HepG2 (cell line): ENCODE data around the gene OGG1. TPM values are rescaled to one million over a fixed set of nuclear protein-coding genes. Genes with fewer than 3 reads are reported as not detected.

ENCODE experiments used
- ATAC-seq: fragments of 200-7000 bp; cut with Tn5 transposase; 3 replicates; pipeline ENCODE4 v1.9.1; 2020; ENCODE audit warnings: mild to moderate bottlenecking, moderate library complexity
- BruUV-seq: library from RNA; stranded (reverse); fragments of 400-500 nt; replicated peaks from 2 replicates; lab custom pipeline; 2021; lab: Mats Ljungman, UMichigan
- CTCF ChIA-PET: fragments of 300-600 bp; formaldehyde crosslinking; extraction: SDS; loops from one replicate; lab custom pipeline; 2021; ENCODE audit warnings: low total read pairs, inconsistent platforms, low intra/inter-chr PET ratio; lab: Yijun Ruan, JAX
- POLR2A ChIA-PET: fragments of 350-600 bp; sonication (Branson Sonifier 250); formaldehyde crosslinking; loops from one replicate; lab custom pipeline; 2020; ENCODE audit warnings: antibody characterized with exemption, inconsistent platforms; lab: Yijun Ruan, JAX
- DNase-seq: peaks from one replicate; pipeline ENCODE4 v3.0.0-alpha.2; 2015; ENCODE audit warnings: low spot score
- FAIRE-seq: peaks from 3 replicates; lab custom pipeline; 2011; peaks lifted over from hg19 to GRCh38; lab: Jason Lieb, UNC
- H2AFZ ChIP-seq: one replicate; pipeline ENCODE4 v1.6.1; 2011; ENCODE audit warnings: low read length, inconsistent platforms
- H3K27ac ChIP-seq: fragments of 300-600 bp; 3 replicates; pipeline ENCODE4 v1.8.0; 2011; ENCODE audit warnings: mixed run types, mild to moderate bottlenecking, mixed read lengths, low read length, inconsistent platforms; ENCODE audit not compliant: insufficient read depth; ENCODE audit errors: extremely low read length
- H3K27me3 ChIP-seq, 2 experiments: fragments of 200-600 bp in 1 of 2; 2 replicates in 1 of 2; 3 replicates in 1 of 2; pipeline versions ENCODE4 v1.6.0 to v1.8.0; 2011; ENCODE audit warnings: low read length in 2 of 2, mild to moderate bottlenecking in 2 of 2, moderate library complexity in 2 of 2, inconsistent platforms in 1 of 2; ENCODE audit not compliant: insufficient read depth in 2 of 2, control insufficient read depth in 1 of 2
- H3K36me3 ChIP-seq, 2 experiments: fragments of 200-600 bp in 1 of 2; replicated peaks in 1 of 2; 2 replicates in 1 of 2; 3 replicates in 1 of 2; pipeline versions ENCODE4 v1.5.1 to v1.8.0; 2011; ENCODE audit warnings: low read length in 2 of 2, inconsistent platforms in 1 of 2; ENCODE audit not compliant: insufficient read depth in 2 of 2, control insufficient read depth in 1 of 2
- H3K4me1 ChIP-seq: 2 replicates; pipeline ENCODE4 v1.5.1; 2012; ENCODE audit warnings: low read length, inconsistent platforms; ENCODE audit not compliant: insufficient read depth
- H3K4me2 ChIP-seq: 2 replicates; pipeline ENCODE4 v1.6.0; 2011; ENCODE audit warnings: low read depth, low read length, inconsistent platforms
- H3K4me3 ChIP-seq, 3 experiments: fragments of 200-600 bp in 1 of 3; sonication (generic), shearing (Covaris generic) in 1 of 3; replicated peaks in 1 of 3; 2 replicates each; pipeline ENCODE4 v1.5.1; 2011 to 2016; ENCODE audit warnings: low read length in 3 of 3, inconsistent platforms in 2 of 3, low read depth in 2 of 3, mild to moderate bottlenecking in 2 of 3, control low read depth in 1 of 3, mixed read lengths in 1 of 3; ENCODE audit not compliant: insufficient read depth in 1 of 3
- H3K79me2 ChIP-seq: one replicate; pipeline ENCODE4 v1.6.1; 2011; ENCODE audit warnings: low read length, inconsistent platforms; ENCODE audit not compliant: insufficient read depth
- H3K9ac ChIP-seq: 2 replicates; pipeline ENCODE4 v1.6.0; 2011; ENCODE audit warnings: mild to moderate bottlenecking, low read depth, low read length, inconsistent platforms; ENCODE audit not compliant: insufficient read depth
- H3K9me3 ChIP-seq: 2 replicates; pipeline ENCODE4 v1.5.1; 2012; ENCODE audit warnings: mild to moderate bottlenecking, low read length
- H4K20me1 ChIP-seq: 2 replicates; pipeline ENCODE4 v1.6.0; 2011; ENCODE audit warnings: inconsistent platforms, mild to moderate bottlenecking, low read length, moderate library complexity; ENCODE audit not compliant: insufficient read depth
- ATF7-NPFF ChIP-seq: sonication (generic); formaldehyde crosslinking; IDR thresholded peaks from 2 replicates; pipeline ENCODE4 v1.8.1; 2023; ENCODE audit warnings: mild to moderate bottlenecking, low read depth, missing genetic modification reagents, moderate library complexity
- ELK4 ChIP-seq: sonication (generic); formaldehyde crosslinking; IDR thresholded peaks from 2 replicates; pipeline ENCODE4 v1.9.0; 2021; ENCODE audit warnings: missing genetic modification reagents, borderline replicate concordance
- FOXP4 ChIP-seq: sonication (generic); formaldehyde crosslinking; IDR thresholded peaks from 2 replicates; pipeline ENCODE4 v1.4.0; 2020; ENCODE audit warnings: missing genetic modification reagents
- HOXA7 ChIP-seq: sonication (generic); formaldehyde crosslinking; IDR thresholded peaks from 2 replicates; pipeline ENCODE4 v1.8.1; 2022; ENCODE audit warnings: mild to moderate bottlenecking, missing genetic modification reagents, moderate library complexity
- KIAA2018 ChIP-seq: sonication (generic); formaldehyde crosslinking; IDR thresholded peaks from 2 replicates; pipeline ENCODE4 v1.5.0; 2020; ENCODE audit warnings: mild to moderate bottlenecking, missing genetic modification reagents, borderline replicate concordance
- MXD1 ChIP-seq: sonication (generic); formaldehyde crosslinking; IDR thresholded peaks from 2 replicates; pipeline ENCODE4 v1.4.0; 2020; ENCODE audit warnings: mild to moderate bottlenecking, missing genetic modification reagents
- MXI1 ChIP-seq: IDR thresholded peaks from 3 replicates; pipeline ENCODE4 v1.6.1; 2012; ENCODE audit warnings: low read depth, low read length, inconsistent platforms, borderline replicate concordance
- ZIK1 ChIP-seq: sonication (generic); formaldehyde crosslinking; IDR thresholded peaks from 2 replicates; pipeline ENCODE4 v1.5.0; 2020; ENCODE audit warnings: mild to moderate bottlenecking, low read depth, missing genetic modification reagents, borderline replicate concordance
- ZNF256 ChIP-seq: sonication (generic); formaldehyde crosslinking; conservative IDR thresholded peaks from 2 replicates; pipeline ENCODE4 v1.4.0; 2020; ENCODE audit warnings: missing genetic modification reagents
- WGBS: methylation state at CpG from one replicate; pipeline ENCODE4 v1.1.6; 2017; ENCODE audit warnings: low lambda C conversion rate; 5-methylcytosine and 5-hydroxymethylcytosine counted together
- in situ Hi-C: cut with HindIII; loops from 2 replicates; pipeline ENCODE4 v1.10.0; 2017; ENCODE audit warnings: low pct_unique_long_range_greater_than_20kb; ENCODE audit not compliant: extremely low pct_ligation_motif_present
- intact Hi-C: fragments of 100-400 bp; cut with micrococcal nuclease; formaldehyde crosslinking; loops from one replicate; pipeline ENCODE4 v1.10.0; 2022; ENCODE audit not compliant: unreplicated experiment
- polyA plus RNA-seq, 8 experiments: library from polyadenylated mRNA; depleted of rRNA in 3 of 8; stranded (reverse) in 7 of 8; unstranded in 1 of 8; fragments of >200 nt; fragmentation: Illumina TruSeq in 4 of 8; extraction: Trizol in 4 of 8; gene quantifications; 2 replicates each; pipeline versions ENCODE4 v1.2.1 to v1.2.3, GENCODE V29; 2011 to 2016; ENCODE audit warnings: low read depth in 4 of 8, missing spikeins in 1 of 8, mixed read lengths in 1 of 8; ENCODE audit not compliant: insufficient read depth in 1 of 8
- total RNA-seq, 5 experiments: library from RNA; depleted of rRNA; stranded (reverse); fragments of >200 nt; fragmentation: Illumina TruSeq; extraction: Trizol; gene quantifications; 2 replicates each; pipeline ENCODE4 v1.2.3, GENCODE V29; 2016; ENCODE audit warnings: low read depth in 1 of 5

Gene OGG1
- total and polyA plus RNA-seq, 2 of the 13 experiments (the other 11 are each of a cell fraction or from before 2014, with no cell fraction given) = 28.7 to 33.2 TPM

GRCh38 chr3:9792405-9793160 is 42.8 kb downstream of the OGG1 start, which contains the start of the genes ARPC4 and TADA3:
ARPC4 (plus strand) TSS chr3:9793082; CDS start chr3:9793122, 40 bp downstream.
TADA3 (minus strand) TSS chr3:9792473; CDS start chr3:9791466, 1,007 bp downstream.
- Histone ChIP-seq H3K36me3 (peaks cover 6 to 34% of the 10 kb centered on the region in 2 experiments; a peak in 4 of 5 replicates), H3K9me3 (no peaks in the 10 kb centered on the region), H3K79me2 (peaks cover 32% of the 10 kb centered on the region), H3K9ac (peak within 1 kb of the TSS; percentile 95), H2AFZ (peak within 1 kb of the TSS; percentile 25), H3K27me3 (peaks cover 0 to 5% of the 10 kb centered on the region in 2 experiments; a peak in 1 of 5 replicates), H3K4me2 (peak within 1 kb of the TSS; percentile 92), H4K20me1 (no peaks in the 10 kb centered on the region; the same call in 1 of the 2 replicates), H3K27ac (peak within 1 kb of the TSS; percentile 97), H3K4me1 (peaks cover 28% of the 10 kb centered on the region), H3K4me3 (peak within 1 kb of the TSS; percentile 72 to 93 (median 93))
- in situ Hi-C loops = no loop called here
- ChIA-PET POLR2A (interaction anchor here (0.5 to 1.8 kb wide), 36 partner anchors 9 to 471 kb away, joined by 3 to 33 read pairs (median 4); partner anchors contain the start of genes BRPF1, CAMK1, CRELD1 and EMC3), CTCF (no interaction called here)
- 1% methylated on average over 38 of the region's 65 CpGs for WGBS
- FAIRE-seq = peak; percentile 90
- DNase-seq = peak; percentile 90
- BruUV-seq = no TSS peak
- peak; percentile 93 for ATAC-seq
- intact Hi-C loops = loop anchor here (2.0 kb wide), 1 partner anchor 62 kb away; the partner anchor contains the start of gene BRPF1
- no peak; the same call in 2 of the 3 replicates for TF ChIP-seq MXI1
- no peak for TF ChIP-seq KIAA2018
- TF ChIP-seq ELK4 (CRISPR knock-in tag) = peak; percentile 97; the same call in 1 of the 2 replicates
- peak; percentile 8; the same call in 1 of the 2 replicates for TF ChIP-seq ZIK1 (CRISPR knock-in tag)
- TF ChIP-seq FOXP4 (CRISPR knock-in tag) = no peak
- TF ChIP-seq MXD1 (CRISPR knock-in tag) = no peak; the same call in 1 of the 2 replicates
- no peak for TF ChIP-seq ZNF256
- TF ChIP-seq HOXA7 (CRISPR knock-in tag) = no peak
- TF ChIP-seq ATF7-NPFF = 0 out of 2 replicates have a peak, but pooled peaks have one; percentile 18
